Stomach (tissue), 4 donors: Measurements from ENCODE around the gene ZFHX3.

Source experiments
- EP300 ChIP-seq: sonication (generic); formaldehyde crosslinking; IDR thresholded peaks from one replicate; pipeline ENCODE4 v1.6.1; 2017; ENCODE audit warnings: antibody characterized with exemption
- POLR2A ChIP-seq, 4 donors: fragments of 450-650 bp; IDR thresholded peaks; one replicate each; pipeline ENCODE4 v1.6.1; 2016; ENCODE audit warnings: antibody characterized with exemption in 4 of 4, control low read depth in 2 of 4, mild to moderate bottlenecking in 1 of 4, moderate library complexity in 1 of 4
- TF ChIP-seq, protein P1 (sequence below), 7 experiments: fragments of 450-650 bp in 4 of 7; fragments of 200-600 bp in 3 of 7; sonication (generic) in 3 of 7; IDR thresholded peaks; one replicate each; pipeline ENCODE4 v1.5.1; 2016 to 2019; ENCODE audit warnings: antibody characterized with exemption in 7 of 7, control low read depth in 2 of 7, mild to moderate bottlenecking in 1 of 7

DNA sequence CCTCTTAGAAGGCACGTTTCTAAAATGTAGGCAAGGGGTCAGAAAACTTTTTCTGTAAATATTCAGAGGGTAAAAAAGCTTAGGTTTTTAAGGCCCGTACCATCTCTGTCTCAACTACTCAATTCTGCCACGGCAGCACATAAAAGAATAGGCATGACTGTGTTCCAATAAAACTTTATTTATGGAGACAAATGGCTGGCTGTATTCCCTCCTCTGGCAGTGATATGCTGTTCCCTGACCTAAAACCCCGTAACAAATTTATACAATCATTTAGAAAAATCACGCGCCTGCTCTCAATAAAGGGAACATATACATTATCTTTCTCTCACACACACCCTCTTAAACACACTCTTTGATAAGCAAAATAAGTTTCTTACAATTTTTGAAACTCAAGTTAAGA, 138.7 kb downstream of the ZFHX3 start:
- TF ChIP-seq, protein P1, sequence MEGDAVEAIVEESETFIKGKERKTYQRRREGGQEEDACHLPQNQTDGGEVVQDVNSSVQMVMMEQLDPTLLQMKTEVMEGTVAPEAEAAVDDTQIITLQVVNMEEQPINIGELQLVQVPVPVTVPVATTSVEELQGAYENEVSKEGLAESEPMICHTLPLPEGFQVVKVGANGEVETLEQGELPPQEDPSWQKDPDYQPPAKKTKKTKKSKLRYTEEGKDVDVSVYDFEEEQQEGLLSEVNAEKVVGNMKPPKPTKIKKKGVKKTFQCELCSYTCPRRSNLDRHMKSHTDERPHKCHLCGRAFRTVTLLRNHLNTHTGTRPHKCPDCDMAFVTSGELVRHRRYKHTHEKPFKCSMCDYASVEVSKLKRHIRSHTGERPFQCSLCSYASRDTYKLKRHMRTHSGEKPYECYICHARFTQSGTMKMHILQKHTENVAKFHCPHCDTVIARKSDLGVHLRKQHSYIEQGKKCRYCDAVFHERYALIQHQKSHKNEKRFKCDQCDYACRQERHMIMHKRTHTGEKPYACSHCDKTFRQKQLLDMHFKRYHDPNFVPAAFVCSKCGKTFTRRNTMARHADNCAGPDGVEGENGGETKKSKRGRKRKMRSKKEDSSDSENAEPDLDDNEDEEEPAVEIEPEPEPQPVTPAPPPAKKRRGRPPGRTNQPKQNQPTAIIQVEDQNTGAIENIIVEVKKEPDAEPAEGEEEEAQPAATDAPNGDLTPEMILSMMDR (IDR thresholded peaks at IDR 0.05), result no peak
- TF ChIP-seq POLR2A (IDR thresholded peaks at IDR 0.05), result no peak
- TF ChIP-seq EP300, result no peak
